ENCODE results near the gene UBE3A.

The UBE3A gene

DNA sequence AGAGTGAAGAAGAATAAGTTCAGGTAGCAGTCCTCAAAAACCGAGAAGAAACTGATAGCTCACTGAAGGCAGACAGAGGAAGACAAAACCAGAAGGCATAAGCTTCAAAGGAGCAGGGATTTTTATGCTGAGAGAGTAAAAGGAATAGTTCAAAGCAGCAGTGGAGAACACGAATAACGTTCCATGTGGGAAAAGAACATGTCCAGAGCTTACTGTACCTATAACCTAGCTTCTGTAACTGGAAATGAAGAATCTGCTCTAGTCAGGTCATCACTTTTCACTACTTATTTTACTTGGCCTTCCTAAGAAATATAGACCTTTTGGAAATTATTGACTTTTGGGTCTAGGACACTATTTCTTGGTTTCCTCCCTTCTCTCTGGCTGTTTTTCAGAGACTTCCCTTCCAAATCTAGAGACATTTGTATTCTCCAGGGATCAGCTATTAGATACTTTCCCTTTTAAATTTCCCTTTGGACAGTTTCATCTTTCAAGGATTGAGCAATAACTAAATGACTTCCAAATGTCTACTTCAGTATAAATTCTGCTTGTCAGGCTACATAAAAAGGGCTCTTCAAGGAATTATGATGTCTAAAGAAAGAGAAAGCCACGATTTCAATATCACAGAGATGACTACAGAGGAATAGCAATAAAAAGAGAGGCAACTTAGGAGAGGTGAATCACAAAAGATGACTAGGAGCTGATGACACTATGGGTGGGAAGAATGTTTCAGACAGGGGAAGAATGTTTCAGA lies 46.7 kb downstream of the UBE3A start:
- in situ Hi-C loops (cut with HindIII; ENCODE audit: low sequenced_read_pairs) = no loop called here
- DNase-seq (ENCODE audit: low read depth) = no peak
- TF ChIP-seq, protein P1, sequence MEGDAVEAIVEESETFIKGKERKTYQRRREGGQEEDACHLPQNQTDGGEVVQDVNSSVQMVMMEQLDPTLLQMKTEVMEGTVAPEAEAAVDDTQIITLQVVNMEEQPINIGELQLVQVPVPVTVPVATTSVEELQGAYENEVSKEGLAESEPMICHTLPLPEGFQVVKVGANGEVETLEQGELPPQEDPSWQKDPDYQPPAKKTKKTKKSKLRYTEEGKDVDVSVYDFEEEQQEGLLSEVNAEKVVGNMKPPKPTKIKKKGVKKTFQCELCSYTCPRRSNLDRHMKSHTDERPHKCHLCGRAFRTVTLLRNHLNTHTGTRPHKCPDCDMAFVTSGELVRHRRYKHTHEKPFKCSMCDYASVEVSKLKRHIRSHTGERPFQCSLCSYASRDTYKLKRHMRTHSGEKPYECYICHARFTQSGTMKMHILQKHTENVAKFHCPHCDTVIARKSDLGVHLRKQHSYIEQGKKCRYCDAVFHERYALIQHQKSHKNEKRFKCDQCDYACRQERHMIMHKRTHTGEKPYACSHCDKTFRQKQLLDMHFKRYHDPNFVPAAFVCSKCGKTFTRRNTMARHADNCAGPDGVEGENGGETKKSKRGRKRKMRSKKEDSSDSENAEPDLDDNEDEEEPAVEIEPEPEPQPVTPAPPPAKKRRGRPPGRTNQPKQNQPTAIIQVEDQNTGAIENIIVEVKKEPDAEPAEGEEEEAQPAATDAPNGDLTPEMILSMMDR (IDR thresholded peaks at IDR 0.05; ENCODE audit: low read depth, low read length, missing control alignments) = no peak
- H3K4me3 ChIP-seq (ENCODE audit: low read depth, low read length) = no peak overlapping the region

DNA sequence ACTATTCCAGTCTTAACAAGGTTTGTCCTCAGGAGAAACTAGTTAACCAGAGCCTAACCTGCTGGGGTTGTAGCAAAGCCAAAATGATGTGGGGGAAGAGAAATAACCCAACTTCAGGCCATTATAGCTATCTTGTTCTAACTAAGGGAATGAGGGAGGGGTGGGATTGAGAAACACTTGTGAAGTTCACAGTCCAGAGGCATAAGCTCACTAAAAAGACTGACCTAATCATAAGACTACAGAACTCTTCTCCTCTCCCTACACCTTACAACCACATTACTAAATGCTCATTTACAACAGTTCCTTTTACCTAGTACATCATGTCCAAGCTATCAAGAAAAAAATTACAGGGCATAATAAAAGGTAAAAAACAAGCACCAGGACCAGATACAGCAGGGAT lies 52.8 kb downstream of the UBE3A start:
- in situ Hi-C loops (cut with HindIII; ENCODE audit: low sequenced_read_pairs) = no loop called here
- DNase-seq (ENCODE audit: low read depth) = no peak
- H3K4me3 ChIP-seq (ENCODE audit: low read depth, low read length) = no peak overlapping the region
- TF ChIP-seq, protein P1 (IDR thresholded peaks at IDR 0.05; ENCODE audit: low read depth, low read length, missing control alignments) = no peak

DNA sequence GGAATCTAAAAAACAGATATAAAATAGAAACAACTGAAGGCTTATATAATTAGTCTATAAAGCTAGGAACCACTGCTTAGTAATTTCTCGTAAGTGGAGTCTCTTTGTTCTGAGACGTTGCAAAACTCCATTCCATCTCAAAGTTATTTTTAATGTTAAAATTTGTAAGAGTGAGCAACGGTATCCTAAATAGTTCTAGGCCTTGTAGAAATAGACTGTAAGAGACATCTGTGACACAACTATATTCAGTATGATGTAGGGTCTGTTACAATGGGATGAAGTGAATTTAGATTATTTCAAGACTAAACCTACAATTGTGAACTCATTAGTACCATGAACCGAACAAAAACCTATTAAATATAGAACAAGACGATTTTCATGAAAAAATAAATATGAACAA lies 57.2 kb downstream of the UBE3A start:
- DNase-seq (ENCODE audit: low read depth) = no peak
- in situ Hi-C loops (cut with HindIII; ENCODE audit: low sequenced_read_pairs) = no loop called here
- TF ChIP-seq, protein P1 (IDR thresholded peaks at IDR 0.05; ENCODE audit: low read depth, low read length, missing control alignments) = no peak
- H3K4me3 ChIP-seq (ENCODE audit: low read depth, low read length) = no peak overlapping the region

DNA sequence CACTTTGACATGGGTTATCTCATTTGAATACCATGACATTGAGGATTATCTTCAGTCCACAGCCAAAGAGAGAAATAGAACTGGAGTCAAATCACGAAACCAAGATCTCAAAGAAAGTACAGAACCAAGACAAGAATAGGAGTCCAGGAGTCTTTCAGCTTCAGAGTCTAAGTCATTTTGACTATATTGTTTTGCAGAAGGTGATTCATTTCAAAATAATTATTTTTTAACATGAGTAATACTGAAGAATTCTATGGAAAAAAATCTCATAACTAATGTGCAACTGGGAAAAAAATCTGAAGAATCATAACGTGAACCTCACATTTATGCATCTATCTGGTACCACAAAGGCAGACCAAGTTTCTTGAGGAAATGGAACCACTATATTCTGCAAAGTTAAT lies 60.3 kb downstream of the UBE3A start:
- TF ChIP-seq, protein P1 (IDR thresholded peaks at IDR 0.05; ENCODE audit: low read depth, low read length, missing control alignments) = no peak
- no peak overlapping the region for H3K4me3 ChIP-seq (ENCODE audit: low read depth, low read length)
- no peak for DNase-seq (ENCODE audit: low read depth)
- in situ Hi-C loops (cut with HindIII; ENCODE audit: low sequenced_read_pairs) = no loop called here

DNA sequence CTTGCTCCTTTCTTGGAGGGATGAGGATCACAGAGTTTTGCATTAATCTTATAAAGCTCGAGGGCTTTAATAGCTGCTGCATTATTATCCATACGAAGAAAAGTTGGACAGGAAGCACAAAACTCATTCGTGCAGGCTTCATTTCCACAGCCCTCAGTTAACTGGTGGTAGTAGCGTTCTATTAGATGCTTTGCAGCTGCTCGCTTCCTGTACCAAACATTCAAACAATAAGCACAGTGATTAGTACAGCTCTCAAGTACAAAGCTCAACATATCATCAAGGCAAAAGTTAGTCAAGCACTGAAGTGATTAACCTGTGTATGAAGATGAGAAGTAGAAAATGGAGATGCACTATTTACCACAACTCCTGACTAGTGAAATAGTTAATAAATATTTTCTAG lies 63.3 kb downstream of the UBE3A start:
- TF ChIP-seq, protein P1 (IDR thresholded peaks at IDR 0.05; ENCODE audit: low read depth, low read length, missing control alignments) = no peak
- in situ Hi-C loops (cut with HindIII; ENCODE audit: low sequenced_read_pairs) = no loop called here
- no peak overlapping the region for H3K4me3 ChIP-seq (ENCODE audit: low read depth, low read length)
- no peak for DNase-seq (ENCODE audit: low read depth)

DNA sequence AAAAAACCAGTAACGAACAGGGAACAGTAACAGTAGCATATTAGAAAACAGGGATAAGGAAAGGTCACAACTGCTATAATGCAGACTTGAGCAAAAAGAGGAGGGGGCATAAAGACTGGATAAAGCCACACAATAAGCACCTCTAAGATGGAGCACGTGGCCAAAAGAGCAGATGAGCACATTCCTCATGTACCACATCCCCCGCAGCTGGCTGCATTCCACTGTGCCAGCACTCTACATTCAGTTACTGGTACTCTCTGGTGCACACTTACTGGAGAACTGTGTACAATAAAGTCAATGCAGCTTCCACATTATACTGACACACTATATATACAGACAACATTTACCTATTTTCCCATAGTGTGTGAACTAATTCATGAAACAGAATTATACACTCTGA lies 64.7 kb downstream of the UBE3A start:
- DNase-seq (ENCODE audit: low read depth) = no peak
- in situ Hi-C loops (cut with HindIII; ENCODE audit: low sequenced_read_pairs) = no loop called here
- TF ChIP-seq, protein P1 (IDR thresholded peaks at IDR 0.05; ENCODE audit: low read depth, low read length, missing control alignments) = no peak
- no peak overlapping the region for H3K4me3 ChIP-seq (ENCODE audit: low read depth, low read length)
